Renal cortical epithelial cell (primary cell): ENCODE results near the gene PPP3CA. TPM values are rescaled to one million over a fixed set of nuclear protein-coding genes. Genes with fewer than 3 reads are reported as not detected.

Source experiments
- DNase-seq: peaks from one replicate; pipeline ENCODE4 v3.0.0-alpha.2; 2011; ENCODE audit warnings: low read depth
- total RNA-seq: library from RNA; depleted of rRNA; stranded (reverse); fragments of >200 nt; gene quantifications from 2 replicates; pipeline ENCODE4 v1.2.3, GENCODE V29; 2014

PPP3CA gene
- total RNA-seq, 1 donor from 2014 or later, result 44.5 TPM

GRCh38 chr4:101288365-101289145 lies 58.8 kb downstream of the PPP3CA start:
- DNase-seq, result no peak

- peak; percentile 37 for DNase-seq
Observed at GRCh38 chr4:101287324-101287723, 60.0 kb downstream of the PPP3CA start.

GRCh38 chr4:101286663-101287062 lies 60.7 kb downstream of the PPP3CA start:
- DNase-seq, result no peak

GRCh38 chr4:101285985-101286384 lies 61.3 kb downstream of the PPP3CA start:
- DNase-seq, result no peak

GRCh38 chr4:101284546-101284945 lies 62.8 kb downstream of the PPP3CA start:
- DNase-seq, result peak; percentile 65

GRCh38 chr4:101283434-101283833 lies 63.9 kb downstream of the PPP3CA start:
- DNase-seq, result no peak

GRCh38 chr4:101282076-101282844 lies 65.1 kb downstream of the PPP3CA start:
- DNase-seq, result no peak

GRCh38 chr4:101280866-101281600 lies 66.3 kb downstream of the PPP3CA start:
- DNase-seq, result no peak

- peak; percentile 29 for DNase-seq
Observed at GRCh38 chr4:101279377-101279871, 67.9 kb downstream of the PPP3CA start.

GRCh38 chr4:101277671-101278070 lies 69.7 kb downstream of the PPP3CA start:
- peak; percentile 68 for DNase-seq

- no peak for DNase-seq
Observed at GRCh38 chr4:101276661-101277060, 70.7 kb downstream of the PPP3CA start.

- DNase-seq, result peak; percentile 22
Observed at GRCh38 chr4:101274888-101275752, 72.2 kb downstream of the PPP3CA start.

GRCh38 chr4:101271516-101271915 lies 75.8 kb downstream of the PPP3CA start:
- DNase-seq, result peak; percentile 38

- no peak for DNase-seq
Observed at GRCh38 chr4:101269682-101270081, 77.6 kb downstream of the PPP3CA start.

GRCh38 chr4:101265816-101266172 lies 81.5 kb downstream of the PPP3CA start:
- no peak for DNase-seq

- DNase-seq, result peak; percentile 33
Observed at GRCh38 chr4:101264993-101265815, 82.1 kb downstream of the PPP3CA start.

GRCh38 chr4:101264512-101264911 lies 82.8 kb downstream of the PPP3CA start:
- DNase-seq, result no peak

- no peak for DNase-seq
Observed at GRCh38 chr4:101262683-101263082, 84.6 kb downstream of the PPP3CA start.

- DNase-seq, result no peak
Observed at GRCh38 chr4:101259876-101260275, 87.5 kb downstream of the PPP3CA start.

- DNase-seq, result no peak
Observed at GRCh38 chr4:101258883-101259282, 88.4 kb downstream of the PPP3CA start.
